GM04503 (cell line): ENCODE measurements around the gene BRPF1.
"Not testable (repeated sequence)": the region's sequence is repeated elsewhere in the genome, so short reads cannot be mapped to it uniquely, and the experiment has no call there.

ENCODE experiments used
- DNase-seq: peaks from one replicate; pipeline ENCODE4 v3.0.0-alpha.2; 2012; ENCODE audit warnings: low read depth

Gene BRPF1

DNA sequence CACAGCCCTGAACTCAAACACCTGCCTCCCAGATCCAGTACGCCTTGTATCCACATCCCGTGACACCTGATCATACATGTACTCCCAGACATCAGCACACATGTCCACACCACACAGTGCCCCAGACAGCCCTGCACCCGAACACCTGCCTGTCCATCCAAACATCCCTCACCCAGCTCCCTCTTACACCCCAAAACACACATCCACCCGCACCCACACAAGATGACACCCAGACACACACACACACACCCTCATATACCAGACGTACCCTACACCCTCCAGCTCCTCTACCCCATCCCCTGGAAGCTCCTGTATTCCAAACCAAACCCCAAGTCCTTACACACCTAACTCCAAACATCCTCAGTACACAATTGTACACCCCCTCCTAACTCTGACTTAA, 37.5 kb downstream of the BRPF1 start:
- no peak for DNase-seq

- no peak for DNase-seq
Measured at GRCh38 chr3:9769426-9770275, 38.1 kb downstream of the BRPF1 start, which contains the start of gene CAMK1. Gene CAMK1 (minus strand): TSS chr3:9769947. CDS start chr3:9767749, 2,198 bp downstream.

DNA sequence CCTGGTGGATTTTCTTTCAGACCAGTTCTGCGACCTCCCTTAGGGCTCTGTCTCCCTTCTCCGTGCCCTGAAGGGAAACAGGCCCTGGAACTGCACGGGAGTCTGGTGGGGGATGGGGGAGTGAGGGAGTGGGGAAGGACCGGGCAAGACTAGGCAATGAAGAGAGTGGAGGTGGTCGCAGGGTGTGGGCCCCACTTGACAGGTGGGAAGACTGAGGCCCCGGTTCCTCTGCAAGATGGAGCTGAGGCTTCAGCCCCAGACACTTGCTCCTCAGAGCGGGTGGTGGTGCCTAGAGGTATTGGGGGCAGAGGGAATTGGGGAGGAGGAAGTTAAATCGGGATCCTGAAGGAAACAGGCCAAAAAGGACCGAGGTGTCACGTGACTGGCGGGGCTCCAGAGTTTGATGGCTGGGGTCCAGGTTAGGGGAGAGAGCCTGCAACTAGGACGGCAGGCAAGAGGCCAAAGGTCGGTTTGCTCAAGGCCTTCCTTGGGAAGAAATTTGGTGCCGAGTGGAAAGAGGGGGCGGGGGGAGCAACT, 38.8 kb downstream of the BRPF1 start:
- no peak for DNase-seq

DNA sequence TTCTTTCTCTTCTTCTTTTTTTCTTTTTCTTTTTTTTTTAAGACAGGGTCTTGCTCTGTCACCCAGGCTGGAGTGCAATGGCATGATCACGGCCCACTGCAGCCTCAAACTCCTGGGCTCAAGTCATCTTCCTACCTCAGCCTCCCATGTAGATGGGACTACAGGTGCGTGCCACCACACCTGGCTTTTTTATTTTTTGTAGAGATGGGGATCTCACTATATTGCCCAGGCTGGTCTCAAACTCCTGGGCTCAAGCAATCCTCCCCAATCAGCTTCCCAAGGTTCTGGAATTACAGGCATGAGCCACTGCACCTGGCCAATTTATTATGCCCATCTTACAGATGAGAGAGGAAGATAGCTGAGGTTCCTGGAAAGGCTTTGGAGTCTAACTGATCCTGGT, 39.5 kb downstream of the BRPF1 start:
- DNase-seq, result not testable (repeated sequence)

DNA sequence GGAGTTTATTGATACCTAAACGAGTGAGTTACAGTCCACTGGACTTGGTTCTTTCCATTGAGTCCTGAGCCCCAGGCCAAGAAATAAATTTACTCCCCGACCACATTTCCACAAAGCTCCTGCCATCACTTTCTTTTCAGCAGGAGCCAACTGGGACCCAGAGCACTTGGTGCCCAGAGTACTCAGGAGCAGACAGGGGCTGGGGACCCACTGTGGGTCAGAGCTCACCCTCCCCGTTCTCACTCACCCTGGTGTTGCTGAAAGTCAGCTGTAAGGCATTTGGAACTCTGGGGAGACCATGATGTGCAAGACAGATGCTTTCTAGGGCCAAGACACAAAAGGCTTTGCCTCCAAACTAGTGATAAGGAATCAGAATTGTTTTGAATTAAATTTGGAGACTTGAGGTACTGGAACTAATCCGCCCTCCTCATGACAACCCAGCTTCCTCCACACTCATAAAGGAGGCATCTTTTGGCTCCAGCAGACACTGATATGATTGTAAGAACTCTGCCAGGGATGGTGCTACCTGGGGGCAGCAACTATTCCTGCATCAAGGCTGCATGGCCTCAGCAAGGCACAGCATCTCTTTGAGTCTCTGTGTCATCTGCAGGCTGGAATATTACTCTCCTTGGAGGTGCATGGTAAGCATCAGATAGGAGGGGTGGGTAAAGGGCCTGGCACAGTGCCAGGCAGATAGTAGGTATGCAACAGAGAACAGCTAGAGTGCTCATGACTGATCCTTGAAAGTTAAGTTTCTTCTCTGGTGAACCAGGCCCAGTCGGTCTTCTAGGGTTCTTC, 45.6 kb downstream of the BRPF1 start:
- DNase-seq, result no peak

GRCh38 chr3:9777694-9778021, 46.1 kb downstream of the BRPF1 start:
- no peak for DNase-seq

DNA sequence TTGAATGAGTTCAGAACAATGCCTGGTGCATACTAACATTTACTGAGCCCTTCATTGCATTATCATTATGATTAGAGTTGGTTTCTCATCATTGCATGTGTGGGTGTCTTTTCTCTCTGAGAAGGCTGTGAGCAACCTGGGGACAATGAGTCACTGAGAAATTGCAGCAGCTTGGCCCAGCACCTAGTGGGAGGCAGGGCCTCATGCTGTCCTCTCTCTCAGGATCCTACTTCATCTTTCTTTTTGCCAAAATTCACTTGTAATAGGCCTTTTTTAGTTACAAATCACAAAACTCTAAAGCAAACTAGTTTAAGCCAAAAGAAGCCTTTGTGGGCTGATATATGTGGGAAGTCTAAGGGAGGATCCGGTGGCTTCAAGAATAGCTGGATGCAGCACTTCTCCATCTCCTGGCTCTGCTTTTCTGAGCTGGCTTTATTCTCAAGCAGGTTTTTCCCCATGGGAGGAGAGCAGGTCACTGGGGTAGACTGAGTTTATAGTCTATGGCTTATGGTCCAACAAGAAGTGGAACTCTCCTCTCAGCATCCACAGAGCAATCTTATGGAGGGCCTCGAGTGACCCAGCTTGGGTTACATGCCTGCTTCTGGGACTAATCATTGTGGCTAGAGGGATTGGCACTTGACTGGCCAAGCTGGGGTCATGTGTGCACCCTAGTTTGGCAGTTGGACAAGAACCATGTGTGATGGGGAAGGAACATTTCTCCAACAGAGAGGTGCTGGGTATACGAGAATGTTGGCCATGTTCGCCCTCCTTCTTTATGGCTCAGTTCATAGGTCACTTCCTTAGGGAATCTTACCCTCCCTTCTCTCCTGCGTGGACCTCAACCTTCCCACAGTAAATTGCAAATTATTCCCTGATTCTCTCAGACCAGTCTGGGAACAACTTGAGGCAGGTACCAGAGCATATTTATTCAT, 46.9 kb downstream of the BRPF1 start:
- DNase-seq, result peak; percentile 35

- no peak for DNase-seq
Measured at GRCh38 chr3:9779075-9779593, 47.6 kb downstream of the BRPF1 start.

- no peak for DNase-seq
Measured at GRCh38 chr3:9779721-9780457, 48.4 kb downstream of the BRPF1 start.

- no peak for DNase-seq
Measured at GRCh38 chr3:9780458-9780812, 48.9 kb downstream of the BRPF1 start.

- DNase-seq, result no peak
Measured at GRCh38 chr3:9780910-9781309, 49.4 kb downstream of the BRPF1 start.

DNA sequence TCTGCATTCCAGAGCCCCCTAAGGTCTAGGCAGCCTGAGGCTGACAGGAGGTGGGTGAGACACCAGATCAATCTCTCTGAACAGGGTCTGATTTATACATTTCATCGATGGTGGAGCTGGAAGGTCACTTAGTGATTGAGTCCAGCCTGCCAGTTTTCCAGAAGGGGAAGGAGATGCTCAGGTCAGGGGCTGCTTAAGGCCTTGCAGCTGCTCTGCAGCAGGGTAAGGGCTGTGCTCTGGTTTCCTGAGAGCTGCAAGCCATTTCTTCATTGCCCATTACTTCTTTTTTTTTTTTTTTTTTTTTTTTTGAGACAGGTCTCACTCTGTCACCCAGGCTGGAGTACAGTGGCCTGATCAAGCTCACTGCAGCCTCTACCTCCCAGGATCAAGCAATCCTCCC, 50.0 kb downstream of the BRPF1 start:
- no peak for DNase-seq

DNA sequence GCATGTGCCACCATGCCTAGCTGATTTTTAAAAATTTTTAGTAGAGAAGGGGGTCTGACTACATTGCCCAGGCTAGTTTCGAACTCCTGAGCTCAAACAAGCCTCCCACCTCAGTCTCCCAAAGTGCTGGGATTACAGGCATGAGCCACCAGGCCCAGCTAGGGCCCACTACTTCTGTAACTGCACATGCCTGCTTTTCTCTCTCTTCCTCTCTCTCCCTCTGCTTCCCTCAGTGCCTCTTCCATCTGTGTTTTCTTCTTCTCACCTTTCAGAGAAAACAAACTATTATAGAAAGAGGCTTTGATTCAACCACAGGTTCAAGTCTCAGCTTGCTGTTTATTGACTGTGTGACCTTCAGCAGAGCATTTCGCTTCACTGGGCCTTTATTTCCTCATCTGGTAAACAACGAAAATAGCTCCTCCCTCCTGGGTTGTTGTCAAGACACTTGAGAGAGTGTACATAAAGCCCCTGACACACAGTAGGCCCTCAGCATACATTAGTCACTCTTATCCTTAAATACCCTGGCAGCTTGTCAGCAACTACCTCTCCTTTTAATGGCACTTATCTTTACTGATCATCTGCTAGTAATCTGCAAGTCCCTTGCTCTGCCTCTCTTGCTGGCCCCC, 50.6 kb downstream of the BRPF1 start:
- DNase-seq, result no peak

GRCh38 chr3:9782770-9783169, 51.2 kb downstream of the BRPF1 start:
- no peak for DNase-seq

DNA sequence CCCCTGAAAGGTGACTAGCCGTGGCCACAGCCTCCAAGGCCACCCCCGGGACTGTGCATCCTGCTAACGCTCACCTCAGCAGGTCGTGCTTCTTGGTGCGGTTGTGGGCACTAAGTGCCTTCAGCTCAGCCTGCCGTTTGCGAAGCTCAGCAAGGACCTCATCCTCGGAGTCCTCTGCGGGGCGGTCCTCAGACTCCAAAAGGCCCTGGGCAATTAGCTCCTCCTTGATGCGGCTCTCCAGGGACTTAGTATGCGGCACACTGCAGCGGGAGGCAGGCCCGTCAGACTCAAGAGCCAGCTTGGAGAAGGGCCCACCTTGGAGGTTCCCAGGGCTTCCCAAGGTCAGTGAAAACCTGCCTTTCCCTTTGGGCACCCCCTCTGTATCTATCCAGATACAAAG, 52.4 kb downstream of the BRPF1 start:
- no peak for DNase-seq

DNA sequence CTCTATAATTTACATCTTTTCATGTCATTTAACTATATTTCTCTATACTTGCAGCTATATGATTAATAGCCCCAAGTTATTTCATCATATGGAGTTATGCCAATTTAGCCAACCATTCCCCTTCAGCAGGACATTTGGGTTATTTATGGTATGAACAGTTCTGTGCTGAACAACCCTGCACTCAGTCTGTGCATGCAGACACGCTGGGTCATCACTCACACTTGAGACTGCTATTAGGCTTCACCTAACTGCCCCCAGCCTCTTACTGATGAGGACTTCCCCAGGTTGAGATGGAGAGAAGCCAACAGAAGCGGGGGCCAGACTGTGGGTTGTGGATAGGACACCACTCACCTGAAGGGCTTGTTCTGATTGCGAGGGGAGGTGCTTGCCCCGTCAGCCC, 53.4 kb downstream of the BRPF1 start:
- no peak for DNase-seq

GRCh38 chr3:9785602-9786001, 54.1 kb downstream of the BRPF1 start:
- DNase-seq, result no peak

GRCh38 chr3:9786209-9786739, 54.7 kb downstream of the BRPF1 start:
- no peak for DNase-seq

GRCh38 chr3:9786825-9787669, 55.5 kb downstream of the BRPF1 start:
- DNase-seq, result no peak
